NCI-H82 treated with DMSO at 0.1 percent for 48 hours (cell line): ENCODE data around the gene CLCN3.
"Not testable (repeated sequence)": the region's sequence is repeated elsewhere in the genome, so short reads cannot be mapped to it uniquely, and the experiment has no call there.

ENCODE experiments used
- DNase-seq: peaks from one replicate; lab custom pipeline; 2025; ENCODE audit not compliant: unreplicated experiment; lab: John Stamatoyannopoulos, UW

Gene CLCN3

GRCh38 chr4:169619958-169620879 is at the start of gene CLCN3:
CLCN3 (plus strand) TSS chr4:169620578; CDS start chr4:169635929, 15,351 bp downstream.
- DNase-seq = peak; percentile 93

GRCh38 chr4:169571012-169571411 is 49.4 kb upstream of the CLCN3 start:
- DNase-seq = not testable (repeated sequence)

- no peak for DNase-seq
Measured at GRCh38 chr4:169571435-169571834, 48.9 kb upstream of the CLCN3 start.

GRCh38 chr4:169573889-169574288 is 46.5 kb upstream of the CLCN3 start:
- DNase-seq = no peak

GRCh38 chr4:169582203-169582602 is 38.2 kb upstream of the CLCN3 start:
- no peak for DNase-seq

GRCh38 chr4:169582706-169583105 is 37.7 kb upstream of the CLCN3 start:
- DNase-seq = no peak

GRCh38 chr4:169583563-169583962 is 36.8 kb upstream of the CLCN3 start:
- no peak for DNase-seq

- no peak for DNase-seq
Measured at GRCh38 chr4:169593050-169593560, 27.3 kb upstream of the CLCN3 start.

- no peak for DNase-seq
Measured at GRCh38 chr4:169594560-169595195, 25.7 kb upstream of the CLCN3 start.

- no peak for DNase-seq
Measured at GRCh38 chr4:169601016-169601771, 19.2 kb upstream of the CLCN3 start.

GRCh38 chr4:169603312-169603711 is 17.1 kb upstream of the CLCN3 start:
- DNase-seq = no peak

- DNase-seq = no peak
Measured at GRCh38 chr4:169604131-169604900, 16.1 kb upstream of the CLCN3 start.

GRCh38 chr4:169604903-169605331 is 15.5 kb upstream of the CLCN3 start:
- DNase-seq = no peak

- DNase-seq = no peak
Measured at GRCh38 chr4:169611157-169611556, 9.2 kb upstream of the CLCN3 start.

GRCh38 chr4:169611991-169612870 is 8.1 kb upstream of the CLCN3 start, which contains the start of gene NEK1:
NEK1 (minus strand) TSS chr4:169612583; CDS start chr4:169602630, 9,953 bp downstream.
- DNase-seq = peak; percentile 71

GRCh38 chr4:169612871-169613859 is 7.2 kb upstream of the CLCN3 start:
- DNase-seq = peak; percentile 64

- no peak for DNase-seq
Measured at GRCh38 chr4:169615467-169616106, 4.8 kb upstream of the CLCN3 start.

GRCh38 chr4:169616846-169617245 is 3.5 kb upstream of the CLCN3 start:
- DNase-seq = no peak
